Vagina (tissue), 2 donors: Measurements from ENCODE around the gene AP3D1. TPM values are rescaled to one million over a fixed set of nuclear protein-coding genes. Genes with fewer than 3 reads are reported as not detected.

Source experiments
- DNase-seq, 2 donors: peaks; one replicate each; pipeline ENCODE4 v3.0.0-alpha.2; 2017; ENCODE audit errors: extremely low spot score in 2 of 2
- H3K27ac ChIP-seq: fragments of 200-600 bp; sonication (generic); one replicate; pipeline ENCODE4 v1.5.1; 2019
- H3K27me3 ChIP-seq: fragments of 200-600 bp; sonication (generic); one replicate; pipeline ENCODE4 v1.5.1; 2019
- H3K36me3 ChIP-seq, 2 donors: fragments of 200-600 bp; sonication (generic); one replicate each; pipeline ENCODE4 v1.5.1; 2017 to 2019
- H3K4me1 ChIP-seq: fragments of 200-600 bp; sonication (generic); one replicate; pipeline ENCODE4 v1.5.1; 2019
- H3K4me3 ChIP-seq, 2 donors: fragments of 200-600 bp; sonication (generic); 1 replicate in 1 of 2; 2 replicates in 1 of 2; pipeline ENCODE4 v1.5.1; 2016 to 2019
- H3K9me3 ChIP-seq: fragments of 200-600 bp; sonication (generic); one replicate; pipeline ENCODE4 v1.5.1; 2019
- CTCF ChIP-seq, 3 experiments: fragments of 450-650 bp in 2 of 3; fragments of 200-600 bp in 1 of 3; sonication (generic) in 1 of 3; IDR thresholded peaks; one replicate each; pipeline ENCODE4 v1.5.1; 2017 to 2019; ENCODE audit warnings: antibody characterized with exemption in 3 of 3, mild to moderate bottlenecking in 2 of 3, moderate library complexity in 2 of 3
- POLR2A ChIP-seq, 2 donors: fragments of 450-650 bp; IDR thresholded peaks; one replicate each; pipeline ENCODE4 v1.6.1; 2017; ENCODE audit warnings: antibody characterized with exemption in 2 of 2, mild to moderate bottlenecking in 2 of 2, moderate library complexity in 2 of 2
- POLR2AphosphoS5 ChIP-seq, 2 donors: sonication (generic); formaldehyde crosslinking; IDR thresholded peaks; one replicate each; pipeline ENCODE4 v1.9.0; 2017; ENCODE audit warnings: antibody characterized with exemption in 2 of 2, mild to moderate bottlenecking in 2 of 2, low read depth in 1 of 2; ENCODE audit not compliant: insufficient read depth in 1 of 2
- intact Hi-C: fragments of 100-400 bp; cut with DNase I; formaldehyde crosslinking; loops from one replicate; pipeline ENCODE4 v1.15.1; 2023
- total RNA-seq: library from RNA; depleted of rRNA; stranded (reverse); fragments of >200 nt; gene quantifications from one replicate; pipeline ENCODE4 v1.2.3, GENCODE V29; 2016

Gene AP3D1
- total RNA-seq, 1 donor from 2014 or later = 62.9 TPM

DNA sequence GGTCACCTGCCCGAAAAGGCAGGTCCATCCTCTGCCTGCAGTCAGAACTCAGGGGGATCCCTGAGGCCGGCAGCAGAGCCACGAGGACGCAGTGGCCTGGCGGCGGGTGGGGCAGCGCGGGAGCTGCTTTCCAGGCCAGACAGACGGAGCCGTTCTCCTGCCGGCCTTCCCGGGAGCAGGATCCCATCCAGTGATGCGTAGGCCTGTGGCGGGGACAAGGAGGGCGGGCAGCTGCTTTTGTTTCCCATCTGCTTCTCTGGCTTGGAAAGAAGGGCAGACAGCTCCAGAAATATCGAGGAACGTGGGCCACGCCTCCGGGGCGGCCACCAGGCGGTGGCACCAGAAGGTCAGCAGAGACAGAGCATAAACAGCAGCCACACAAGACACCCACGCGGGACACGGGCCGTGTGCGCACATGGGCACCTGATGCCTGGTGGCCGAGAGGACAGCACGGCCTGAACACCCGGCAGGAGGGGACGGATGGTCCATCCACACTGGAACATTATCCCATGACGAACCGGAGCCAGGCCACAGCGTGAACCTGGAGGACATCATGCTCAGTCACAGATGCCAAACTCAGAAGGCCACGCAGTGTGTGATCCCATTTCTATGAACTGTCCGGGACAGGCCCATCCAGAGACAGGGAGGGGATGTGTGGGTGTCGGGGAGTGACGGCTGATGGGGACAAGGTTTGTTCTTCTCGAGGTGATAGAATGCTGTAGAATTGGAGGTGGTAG lies 86.4 kb downstream of the AP3D1 start:
- H3K27ac ChIP-seq = peak overlapping the region; percentile 86
- TF ChIP-seq POLR2AphosphoS5 (IDR thresholded peaks at IDR 0.05; ENCODE audit: insufficient read depth in 1 of 2, low read depth in 1 of 2) (peak in 1 of 2 donors; percentile 62), POLR2A (IDR thresholded peaks at IDR 0.05) (no peak), CTCF (IDR thresholded peaks at IDR 0.05) (no peak)
- H3K4me1 ChIP-seq = peaks cover 38% of the 10 kb centered on the region
- no peak for DNase-seq
- no peaks in the 10 kb centered on the region for H3K27me3 ChIP-seq
- intact Hi-C loops = no loop called here
- no peak overlapping the region for H3K4me3 ChIP-seq
- no peaks in the 10 kb centered on the region for H3K36me3 ChIP-seq
- no peaks in the 10 kb centered on the region for H3K9me3 ChIP-seq

DNA sequence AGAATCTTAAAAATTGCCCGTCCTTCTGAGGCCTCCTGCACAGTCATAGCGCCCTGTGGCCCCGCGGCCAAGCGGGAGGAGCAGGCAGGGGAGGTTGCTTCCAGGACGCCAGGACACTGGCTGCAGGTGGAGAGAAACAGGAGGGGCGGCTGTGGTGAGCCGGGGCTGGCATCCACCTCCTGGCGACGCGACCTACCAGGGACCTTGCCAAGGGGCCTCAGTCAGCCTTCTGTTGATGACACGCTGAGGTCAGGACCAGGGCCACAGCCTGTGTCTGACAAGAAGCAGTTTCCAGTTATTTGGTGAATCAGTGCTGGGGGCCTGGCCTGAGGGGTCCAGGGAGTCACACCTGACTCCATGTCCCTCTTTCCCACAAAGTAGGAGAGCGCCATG lies 87.0 kb downstream of the AP3D1 start:
- H3K27ac ChIP-seq = peak overlapping the region; percentile 86
- DNase-seq = no peak
- no peaks in the 10 kb centered on the region for H3K9me3 ChIP-seq
- H3K4me3 ChIP-seq = no peak overlapping the region
- TF ChIP-seq POLR2A (IDR thresholded peaks at IDR 0.05) = no peak
- no peak for TF ChIP-seq CTCF (IDR thresholded peaks at IDR 0.05)
- TF ChIP-seq POLR2AphosphoS5 (IDR thresholded peaks at IDR 0.05; ENCODE audit: insufficient read depth in 1 of 2, low read depth in 1 of 2) = no peak
- no peaks in the 10 kb centered on the region for H3K36me3 ChIP-seq
- peaks cover 38% of the 10 kb centered on the region for H3K4me1 ChIP-seq
- intact Hi-C loops = no loop called here
- no peaks in the 10 kb centered on the region for H3K27me3 ChIP-seq

GRCh38 chr19:2063824-2064223 lies 87.5 kb downstream of the AP3D1 start:
- no peaks in the 10 kb centered on the region for H3K9me3 ChIP-seq
- intact Hi-C loops = no loop called here
- H3K27me3 ChIP-seq = no peaks in the 10 kb centered on the region
- H3K36me3 ChIP-seq = no peaks in the 10 kb centered on the region
- peak overlapping the region; percentile 86 for H3K27ac ChIP-seq
- no peak for DNase-seq
- TF ChIP-seq POLR2A (IDR thresholded peaks at IDR 0.05) (no peak), CTCF (IDR thresholded peaks at IDR 0.05) (no peak), POLR2AphosphoS5 (IDR thresholded peaks at IDR 0.05; ENCODE audit: insufficient read depth in 1 of 2, low read depth in 1 of 2) (no peak)
- peaks cover 39% of the 10 kb centered on the region for H3K4me1 ChIP-seq
- H3K4me3 ChIP-seq = no peak overlapping the region

DNA sequence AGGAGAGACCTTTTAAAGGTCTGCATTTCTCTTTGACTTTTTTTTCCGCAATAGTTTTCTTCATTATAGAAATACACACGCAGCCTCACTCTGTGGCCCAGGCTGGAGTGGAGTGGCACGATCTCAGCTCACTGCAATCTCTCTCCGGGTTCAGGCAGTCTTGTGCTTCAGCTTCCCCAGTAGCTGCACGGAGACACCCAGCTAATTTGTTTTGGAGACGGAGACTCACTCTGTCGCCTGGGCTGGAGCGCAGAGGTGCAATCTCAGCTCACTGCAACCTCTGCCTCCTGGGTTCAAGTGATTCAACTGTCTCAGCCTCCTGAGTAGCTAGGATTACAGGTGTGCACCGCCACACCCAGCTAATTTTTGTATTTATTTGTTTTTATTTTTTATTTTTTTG lies 88.6 kb downstream of the AP3D1 start:
- H3K4me1 ChIP-seq = peaks cover 49% of the 10 kb centered on the region

More for the DNA sequence above, 88.6 kb downstream of the AP3D1 start:
- intact Hi-C loops = no loop called here
- Histone ChIP-seq H3K4me3 (no peak overlapping the region), H3K9me3 (no peaks in the 10 kb centered on the region), H3K36me3 (no peaks in the 10 kb centered on the region), H3K27ac (peak overlapping the region; percentile 99), H3K27me3 (no peaks in the 10 kb centered on the region)
- no peak for TF ChIP-seq POLR2A (IDR thresholded peaks at IDR 0.05)
- no peak for TF ChIP-seq POLR2AphosphoS5 (IDR thresholded peaks at IDR 0.05; ENCODE audit: insufficient read depth in 1 of 2, low read depth in 1 of 2)
- no peak for TF ChIP-seq CTCF (IDR thresholded peaks at IDR 0.05)
- no peak for DNase-seq
